NCI-H510A treated with DMSO at 0.1 percent for 48 hours (cell line): ENCODE measurements around the gene GRIN2B.

ENCODE experiments used
- DNase-seq: peaks from one replicate; lab custom pipeline; 2025; lab: John Stamatoyannopoulos, UW

GRIN2B gene

DNA sequence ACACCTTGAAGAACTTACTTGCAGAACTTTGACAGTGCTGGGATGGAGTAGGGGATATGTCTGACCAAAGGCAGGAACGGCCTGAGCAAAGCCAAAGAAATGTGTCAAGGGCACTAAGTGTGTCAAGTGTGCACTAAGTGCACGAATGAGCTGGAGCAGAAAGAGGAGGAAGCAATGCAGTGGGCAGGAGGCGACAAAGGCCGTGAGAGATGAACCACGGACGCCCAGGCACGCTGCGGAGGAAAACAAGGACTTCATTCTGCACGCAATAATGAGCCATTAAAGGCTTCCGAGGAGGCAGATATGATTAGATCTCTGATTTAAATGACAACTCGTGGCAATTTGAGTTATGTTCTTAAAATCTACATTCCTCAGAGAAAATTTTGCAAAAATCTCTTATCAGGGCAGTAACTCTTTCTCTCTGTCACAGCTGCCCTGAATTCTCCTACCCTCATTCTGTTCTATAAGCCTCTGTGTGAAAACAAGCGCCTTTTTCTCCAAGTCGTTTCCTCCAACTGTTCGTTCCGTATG, 25.3 kb downstream of the GRIN2B start:
- DNase-seq = no peak

DNA sequence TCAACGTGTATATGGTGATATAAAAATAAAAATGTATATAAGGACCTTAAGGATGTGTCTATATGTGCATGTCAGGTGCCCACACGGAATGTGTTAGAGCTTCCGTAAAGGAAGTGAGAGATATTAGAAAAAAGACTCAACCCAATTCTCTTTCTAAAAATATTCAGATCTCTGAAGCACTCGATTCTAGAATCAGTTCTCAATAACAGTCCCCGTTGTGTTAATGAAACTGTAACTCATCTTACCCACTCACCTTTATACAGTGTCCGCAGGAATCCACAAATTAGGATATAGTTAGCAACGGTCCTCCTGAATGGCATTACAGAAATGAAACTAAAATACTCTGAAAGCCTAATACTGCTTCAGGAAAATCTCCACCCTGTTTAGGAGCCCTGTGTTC, 29.3 kb downstream of the GRIN2B start:
- DNase-seq = no peak

DNA sequence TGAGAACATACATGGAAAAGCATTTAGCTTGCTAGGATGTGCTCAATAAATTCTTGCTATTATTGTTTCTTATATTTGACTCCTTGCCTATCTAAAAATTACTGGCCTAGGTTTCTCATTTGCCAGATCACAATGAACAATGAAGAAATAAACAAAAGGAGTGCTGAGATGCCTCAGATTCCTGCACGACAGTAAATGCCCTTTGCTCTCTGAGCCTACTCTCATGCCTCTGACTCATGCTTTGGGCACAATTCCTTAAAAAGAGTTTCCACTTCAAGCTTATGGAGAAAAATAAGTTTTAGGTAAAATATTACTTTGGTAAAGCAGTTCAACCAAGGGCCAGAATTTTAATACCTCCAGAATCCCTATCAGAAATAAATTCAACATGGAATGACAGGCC, 30.9 kb downstream of the GRIN2B start:
- DNase-seq = no peak

GRCh38 chr12:13948621-13949020, 32.8 kb downstream of the GRIN2B start:
- no peak for DNase-seq

- no peak for DNase-seq
Measured at GRCh38 chr12:13947276-13947946, 34.0 kb downstream of the GRIN2B start.

DNA sequence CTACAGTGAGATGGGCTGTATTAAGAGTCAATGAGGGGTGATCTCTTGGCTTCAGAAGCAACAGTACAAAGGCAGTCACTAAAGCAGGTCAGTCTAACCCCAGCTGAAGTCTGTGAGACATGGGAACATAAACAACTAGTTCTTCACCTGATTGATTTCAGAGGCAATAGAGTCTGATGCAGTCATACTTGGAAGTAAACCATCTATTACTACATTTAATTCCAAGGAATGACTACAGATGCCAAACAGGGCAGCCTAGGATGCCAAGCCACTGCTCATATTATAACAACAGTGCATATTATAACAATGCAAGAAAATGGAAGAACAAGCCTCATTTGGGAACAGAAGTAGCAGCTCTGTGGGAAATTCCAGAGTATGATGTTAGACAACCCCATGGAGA, 35.8 kb downstream of the GRIN2B start:
- DNase-seq = no peak

DNA sequence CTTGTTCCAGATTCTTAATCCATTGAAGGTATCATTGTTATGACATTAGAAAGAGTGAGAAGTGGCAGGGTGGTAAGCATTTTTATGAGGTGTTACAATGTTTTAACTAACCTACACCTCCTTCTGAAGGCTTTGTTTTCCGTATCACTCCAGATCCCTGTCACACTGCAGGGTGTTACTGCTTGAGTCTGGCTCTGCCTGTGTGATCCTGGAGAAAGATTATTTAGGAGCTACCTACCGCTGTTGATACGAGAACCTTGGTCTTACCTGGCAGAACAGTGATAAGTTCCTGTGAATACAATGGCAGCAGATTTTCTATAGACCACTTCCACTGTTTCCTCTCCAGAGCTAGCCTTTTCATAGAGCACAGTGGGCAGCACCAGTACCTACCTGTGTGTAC, 36.2 kb downstream of the GRIN2B start:
- DNase-seq = no peak

- no peak for DNase-seq
Measured at GRCh38 chr12:13942826-13943225, 38.6 kb downstream of the GRIN2B start.

GRCh38 chr12:13941258-13942249, 39.8 kb downstream of the GRIN2B start:
- DNase-seq = no peak

DNA sequence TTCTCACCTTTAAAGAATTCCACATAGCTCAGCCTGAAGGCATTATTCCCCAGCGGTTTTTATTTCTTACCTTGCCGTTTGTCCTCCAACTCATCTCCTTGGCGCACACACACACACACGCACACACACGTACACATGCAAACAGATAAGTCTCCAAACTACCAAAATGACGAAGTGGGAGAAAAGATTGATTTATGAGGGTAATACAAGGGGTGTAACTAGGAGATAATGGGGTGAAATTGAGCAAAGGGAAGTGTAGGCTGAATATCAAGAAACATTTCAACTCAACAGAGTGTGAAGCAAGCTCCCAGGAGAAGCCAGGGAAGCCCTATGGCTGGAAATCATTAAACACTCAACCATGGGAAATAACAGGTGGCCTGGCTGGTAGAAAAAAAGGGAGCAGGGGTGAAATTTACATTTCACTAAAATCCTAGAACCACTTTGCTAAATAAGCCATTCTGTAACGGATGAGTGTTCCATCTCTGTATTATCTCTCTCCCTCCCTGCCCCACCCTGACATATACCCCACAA, 41.0 kb downstream of the GRIN2B start:
- DNase-seq = no peak

DNA sequence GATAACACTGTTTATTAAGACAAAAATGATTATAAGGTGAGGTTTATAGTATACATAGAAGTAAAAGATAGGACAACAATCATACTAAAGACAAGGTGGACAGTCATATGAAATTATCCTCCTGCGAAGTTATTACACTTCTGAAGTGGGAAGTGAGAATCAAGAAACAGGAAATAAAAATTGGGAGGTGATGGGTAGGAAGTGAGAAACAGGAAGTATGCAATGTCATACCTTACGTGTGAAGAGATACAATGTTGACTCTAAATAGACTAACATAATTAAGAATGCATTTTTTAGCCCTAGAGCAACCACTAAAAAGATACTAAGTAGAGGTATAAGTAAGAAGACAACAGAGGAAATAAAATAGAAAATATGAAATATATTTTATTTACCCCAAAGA, 43.7 kb downstream of the GRIN2B start:
- no peak for DNase-seq

DNA sequence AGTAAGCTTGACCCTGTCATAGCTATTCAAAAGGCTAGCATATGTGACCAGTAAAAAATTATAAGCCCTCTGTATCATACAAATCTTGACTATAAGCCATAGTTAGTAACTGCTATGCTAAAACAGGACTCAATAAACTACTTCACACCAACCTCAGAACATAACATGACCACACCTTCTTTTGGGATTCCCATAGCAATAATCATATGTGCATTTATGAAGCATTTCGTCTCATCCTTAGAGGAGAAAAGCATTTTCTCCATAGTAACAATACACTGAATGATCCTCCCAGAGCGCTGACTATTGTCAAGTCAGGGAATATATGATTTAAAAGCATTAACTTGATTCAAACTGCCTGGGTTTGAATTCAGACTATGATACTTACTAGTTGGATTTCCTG, 46.2 kb downstream of the GRIN2B start:
- DNase-seq = no peak
